ENCODE data around the gene IQGAP3. TPM values are rescaled to one million over a fixed set of nuclear protein-coding genes. Genes with fewer than 3 reads are reported as not detected.
A peak's percentile ranks its signal among the peaks of the same experiment; 100 is the strongest.

The IQGAP3 gene
- total RNA-seq, 3 donors from 2014 or later = 3.4 to 15.5 (median 5.7) TPM

DNA sequence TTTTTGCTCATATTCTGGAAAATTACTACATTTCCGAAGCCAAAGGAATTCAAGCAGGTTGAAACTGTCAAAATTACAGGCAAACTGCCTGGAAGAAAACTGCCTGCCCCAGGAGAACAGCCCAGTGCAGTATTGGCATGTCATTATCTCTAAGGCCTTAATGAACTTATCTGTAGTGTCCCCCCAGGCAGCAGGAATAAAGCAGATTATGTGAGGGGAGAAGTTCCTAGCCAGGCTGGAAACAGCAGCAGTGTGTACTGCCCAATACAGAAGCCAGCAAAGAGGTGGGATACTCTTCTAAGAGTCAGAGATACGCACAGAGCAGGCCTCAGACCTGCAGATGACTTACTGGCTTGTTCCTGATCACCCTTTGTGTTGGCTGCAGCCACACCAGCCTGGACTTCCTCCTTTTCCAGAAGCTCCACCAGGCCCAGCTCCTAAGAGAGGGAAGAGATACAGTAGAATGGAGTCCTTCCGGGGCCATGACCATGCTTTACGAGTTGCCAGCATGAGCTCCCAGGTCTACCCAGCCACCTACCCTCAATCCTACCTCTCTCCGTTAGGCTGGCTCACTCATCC lies 11.7 kb downstream of the IQGAP3 start:
- intact Hi-C loops (cut with DNase I, micrococcal nuclease) = no loop called here
- Histone ChIP-seq H3K36me3 (ENCODE audit: low read depth) (no peaks in the 10 kb centered on the region), H3K9me3 (no peaks in the 10 kb centered on the region), H3K4me3 (no peak overlapping the region), H3K4me1 (ENCODE audit: low read depth) (no peaks in the 10 kb centered on the region)
- ATAC-seq = no peak
- TF ChIP-seq, protein P1, sequence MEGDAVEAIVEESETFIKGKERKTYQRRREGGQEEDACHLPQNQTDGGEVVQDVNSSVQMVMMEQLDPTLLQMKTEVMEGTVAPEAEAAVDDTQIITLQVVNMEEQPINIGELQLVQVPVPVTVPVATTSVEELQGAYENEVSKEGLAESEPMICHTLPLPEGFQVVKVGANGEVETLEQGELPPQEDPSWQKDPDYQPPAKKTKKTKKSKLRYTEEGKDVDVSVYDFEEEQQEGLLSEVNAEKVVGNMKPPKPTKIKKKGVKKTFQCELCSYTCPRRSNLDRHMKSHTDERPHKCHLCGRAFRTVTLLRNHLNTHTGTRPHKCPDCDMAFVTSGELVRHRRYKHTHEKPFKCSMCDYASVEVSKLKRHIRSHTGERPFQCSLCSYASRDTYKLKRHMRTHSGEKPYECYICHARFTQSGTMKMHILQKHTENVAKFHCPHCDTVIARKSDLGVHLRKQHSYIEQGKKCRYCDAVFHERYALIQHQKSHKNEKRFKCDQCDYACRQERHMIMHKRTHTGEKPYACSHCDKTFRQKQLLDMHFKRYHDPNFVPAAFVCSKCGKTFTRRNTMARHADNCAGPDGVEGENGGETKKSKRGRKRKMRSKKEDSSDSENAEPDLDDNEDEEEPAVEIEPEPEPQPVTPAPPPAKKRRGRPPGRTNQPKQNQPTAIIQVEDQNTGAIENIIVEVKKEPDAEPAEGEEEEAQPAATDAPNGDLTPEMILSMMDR (IDR thresholded peaks at IDR 0.05) = no peak
- DNase-seq = no peak

DNA sequence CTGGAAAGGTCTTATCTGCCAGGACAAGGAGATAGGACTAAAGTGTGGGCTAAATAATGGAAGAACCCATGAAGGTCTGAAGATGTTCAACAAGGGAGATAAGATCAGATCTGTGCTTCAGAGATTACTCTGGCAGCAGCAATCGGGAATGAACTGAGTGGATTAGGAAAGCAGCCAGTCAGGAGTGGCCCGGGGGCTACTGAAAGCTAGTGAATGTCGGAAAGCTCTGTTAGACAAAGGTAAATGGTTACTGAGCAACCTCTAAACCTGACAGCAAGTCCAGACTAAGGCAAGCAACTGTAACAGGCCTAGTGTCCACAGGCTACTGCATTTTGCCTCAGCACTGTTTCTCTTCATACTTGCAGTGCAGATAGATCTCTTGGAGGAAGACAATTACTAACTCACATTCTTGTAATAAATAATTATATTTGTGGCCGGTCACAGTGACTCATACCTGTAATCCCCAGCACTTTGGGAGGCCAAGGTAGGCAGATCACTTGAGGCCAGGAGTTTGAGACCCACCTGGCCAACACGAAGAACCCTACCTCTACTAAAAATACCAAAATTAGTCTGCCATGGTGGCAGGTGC lies 12.5 kb downstream of the IQGAP3 start:
- TF ChIP-seq, protein P1 (IDR thresholded peaks at IDR 0.05) = no peak
- intact Hi-C loops (cut with DNase I, micrococcal nuclease) = no loop called here
- no peak for DNase-seq
- Histone ChIP-seq H3K36me3 (ENCODE audit: low read depth) (no peaks in the 10 kb centered on the region), H3K9me3 (no peaks in the 10 kb centered on the region), H3K4me1 (ENCODE audit: low read depth) (no peaks in the 10 kb centered on the region), H3K4me3 (no peak overlapping the region)
- ATAC-seq = no peak

DNA sequence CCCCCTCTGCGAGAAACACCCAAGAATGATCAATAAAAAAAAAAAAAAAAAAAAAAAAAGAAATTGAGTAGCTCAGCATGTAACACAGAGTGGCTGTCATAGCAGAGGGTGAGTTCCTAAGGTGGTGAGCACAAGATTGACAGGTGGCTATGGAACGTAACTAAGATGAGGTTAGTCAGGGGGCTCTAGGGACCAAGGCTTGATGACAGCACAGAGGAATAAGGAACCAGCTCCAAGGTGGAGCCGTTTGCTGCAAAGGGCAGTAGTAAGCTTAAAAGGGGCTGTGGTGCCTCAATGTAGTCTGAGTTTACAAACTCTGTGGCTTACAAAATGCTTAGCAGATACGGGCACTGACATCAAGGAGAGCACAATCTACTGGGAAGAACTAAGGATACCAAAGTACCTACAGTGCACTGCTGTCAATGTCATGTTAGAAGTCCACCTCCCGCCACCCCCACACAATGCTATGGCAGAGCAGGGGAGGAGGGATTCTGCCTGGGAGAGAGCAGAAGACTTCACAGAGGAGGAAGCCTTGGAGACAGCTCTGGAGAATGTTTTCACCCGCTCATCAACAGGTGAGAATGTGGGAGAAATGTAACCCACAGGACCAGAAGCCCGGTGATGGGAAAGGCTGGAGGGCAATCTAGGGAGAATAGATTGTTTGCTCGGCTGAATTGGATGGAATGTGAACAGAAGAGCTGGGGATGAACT lies 13.1 kb downstream of the IQGAP3 start:
- TF ChIP-seq, protein P1 (IDR thresholded peaks at IDR 0.05) = no peak
- Histone ChIP-seq H3K9me3 (no peaks in the 10 kb centered on the region), H3K36me3 (ENCODE audit: low read depth) (no peaks in the 10 kb centered on the region), H3K4me3 (no peak overlapping the region), H3K4me1 (ENCODE audit: low read depth) (no peaks in the 10 kb centered on the region)
- ATAC-seq (no peak), DNase-seq (no peak)
- intact Hi-C loops (cut with DNase I, micrococcal nuclease) = no loop called here

DNA sequence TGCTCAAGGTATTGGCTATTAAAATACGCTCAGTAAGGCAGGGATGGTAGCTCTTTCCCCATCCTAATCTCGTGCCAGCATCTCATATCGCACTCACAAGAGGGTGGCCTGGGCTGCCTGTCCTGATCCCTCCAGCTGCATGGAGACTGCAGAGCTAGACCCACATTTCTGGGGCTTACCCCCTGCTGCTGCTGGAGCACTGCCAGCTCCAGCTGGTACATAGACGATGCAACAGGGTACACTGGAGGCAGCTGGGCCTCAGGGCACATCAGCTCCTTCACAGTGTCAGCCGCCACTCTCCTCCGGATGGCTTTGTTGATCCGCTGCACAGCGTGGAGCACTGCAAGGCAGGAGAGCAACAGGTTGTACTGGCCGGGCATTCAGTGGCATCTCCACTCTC lies 16.0 kb downstream of the IQGAP3 start:
- Histone ChIP-seq H3K9me3 (no peaks in the 10 kb centered on the region), H3K4me3 (no peak overlapping the region), H3K4me1 (ENCODE audit: low read depth) (no peaks in the 10 kb centered on the region), H3K36me3 (ENCODE audit: low read depth) (no peaks in the 10 kb centered on the region)
- TF ChIP-seq, protein P1 (IDR thresholded peaks at IDR 0.05) = no peak
- intact Hi-C loops (cut with DNase I, micrococcal nuclease) = no loop called here
- ATAC-seq (no peak), DNase-seq (no peak)

DNA sequence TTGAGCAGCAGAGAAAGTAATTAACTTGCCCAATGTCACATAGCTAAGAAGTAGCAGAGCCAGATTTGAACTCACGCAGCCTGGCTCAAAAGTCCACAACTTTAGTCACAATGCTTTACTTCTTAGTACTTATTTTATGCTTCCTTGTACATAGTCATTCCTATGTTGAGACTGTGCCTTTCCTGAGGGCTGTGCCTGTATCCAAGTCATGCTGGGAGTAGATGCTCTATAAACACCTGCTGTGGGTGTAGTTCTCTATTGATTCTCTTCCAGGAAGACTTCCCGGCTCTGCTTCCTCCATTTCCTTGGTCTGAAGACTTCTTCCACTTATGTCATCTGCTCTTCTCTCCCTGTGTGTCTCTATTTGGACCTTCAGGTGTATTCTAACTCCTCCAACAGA lies 16.6 kb downstream of the IQGAP3 start:
- H3K4me3 ChIP-seq = no peak overlapping the region
- peak; percentile 76 for ATAC-seq

More for the DNA sequence above, 16.6 kb downstream of the IQGAP3 start:
- DNase-seq = no peak
- no peaks in the 10 kb centered on the region for H3K9me3 ChIP-seq
- no peaks in the 10 kb centered on the region for H3K4me1 ChIP-seq (ENCODE audit: low read depth)
- intact Hi-C loops (cut with DNase I, micrococcal nuclease) = no loop called here
- no peaks in the 10 kb centered on the region for H3K36me3 ChIP-seq (ENCODE audit: low read depth)
- TF ChIP-seq, protein P1 (IDR thresholded peaks at IDR 0.05) = no peak

All from mucosa of descending colon (tissue), 3 donors.